Stimulated activated CD8-positive, alpha-beta memory T cell treated with anti-CD3 and anti-CD28 coated beads, Interleukin-7, amount 100 ng/mL, for 4 hours (primary cell): ENCODE measurements around the gene PLIN4.

Source experiments
- DNase-seq, 2 donors: peaks; one replicate each; pipeline ENCODE4 v3.0.0-alpha.2; 2020; ENCODE audit warnings: low read depth in 2 of 2

The PLIN4 gene

GRCh38 chr19:4455719-4456475 lies 62.4 kb downstream of the PLIN4 start:
- DNase-seq = no peak

GRCh38 chr19:4454747-4455718 lies 63.3 kb downstream of the PLIN4 start:
- DNase-seq = no peak

- DNase-seq = no peak
Measured at GRCh38 chr19:4453232-4454179, 64.8 kb downstream of the PLIN4 start.

GRCh38 chr19:4452230-4452990 lies 65.9 kb downstream of the PLIN4 start:
- no peak for DNase-seq
